Measurements from ENCODE around the gene ATRAID. TPM values are rescaled to one million over a fixed set of nuclear protein-coding genes. Genes with fewer than 3 reads are reported as not detected.
"Not testable (repeated sequence)": the region's sequence is repeated elsewhere in the genome, so short reads cannot be mapped to it uniquely, and the experiment has no call there.

Gene ATRAID
- total RNA-seq, 1 donor from 2014 or later, result 101 TPM

DNA sequence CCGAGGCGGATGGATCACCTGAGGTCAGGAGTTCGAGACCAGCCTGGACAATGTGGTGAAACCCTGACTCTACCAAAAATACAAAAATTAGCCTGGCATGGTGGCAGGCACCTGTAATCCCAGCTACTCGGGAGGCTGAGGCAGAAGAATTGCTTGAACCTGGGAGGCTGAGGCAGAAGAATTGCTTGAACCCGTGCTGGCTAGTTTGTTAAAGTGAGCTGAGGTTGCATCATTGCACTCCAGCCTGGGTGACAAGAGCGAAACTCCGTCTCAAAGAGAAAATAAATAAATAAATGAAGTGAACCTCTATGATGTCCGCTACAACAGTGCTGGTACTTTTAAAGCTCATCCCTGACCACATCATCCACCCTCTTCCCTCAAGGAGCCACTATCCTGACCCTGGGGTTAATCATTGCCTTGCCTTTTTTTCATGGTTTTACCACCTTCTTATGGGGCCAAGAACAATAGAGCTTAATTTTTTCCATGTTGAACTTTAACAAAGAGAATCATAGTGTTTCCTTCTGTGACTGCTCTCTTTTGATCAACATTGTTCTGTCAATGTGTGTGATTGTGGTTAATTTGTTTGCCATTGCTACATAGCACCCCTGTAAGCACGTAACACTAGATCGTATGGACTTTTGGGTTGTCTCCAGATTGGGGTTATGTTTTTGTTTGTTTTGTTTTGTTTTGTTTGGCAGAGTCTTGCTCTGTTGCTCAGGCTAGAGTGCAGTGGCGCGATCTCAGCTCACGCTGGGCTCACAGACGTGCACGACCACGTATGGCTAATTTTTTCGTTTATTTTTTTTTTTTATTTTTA lies 17.1 kb upstream of the ATRAID start:
- peak; percentile 95 for DNase-seq (ENCODE audit: low read depth)

DNA sequence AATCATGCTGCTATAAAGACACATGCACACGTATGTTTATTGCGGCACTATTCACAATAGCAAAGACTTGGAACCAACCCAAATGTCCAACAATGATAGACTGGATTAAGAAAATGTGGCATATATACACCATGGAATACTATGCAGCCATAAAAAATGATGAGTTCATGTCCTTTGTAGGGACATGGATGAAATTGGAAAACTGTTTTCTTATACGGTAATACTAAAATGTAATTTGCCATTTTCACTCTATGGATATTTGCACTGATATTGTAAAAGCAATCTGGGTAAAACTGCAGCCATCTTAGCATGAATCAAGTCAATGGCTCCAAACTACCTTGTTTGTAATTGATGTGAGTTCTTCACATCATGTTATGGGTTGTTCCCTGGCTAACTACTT lies 16.0 kb upstream of the ATRAID start:
- not testable (repeated sequence) for DNase-seq (ENCODE audit: low read depth)

DNA sequence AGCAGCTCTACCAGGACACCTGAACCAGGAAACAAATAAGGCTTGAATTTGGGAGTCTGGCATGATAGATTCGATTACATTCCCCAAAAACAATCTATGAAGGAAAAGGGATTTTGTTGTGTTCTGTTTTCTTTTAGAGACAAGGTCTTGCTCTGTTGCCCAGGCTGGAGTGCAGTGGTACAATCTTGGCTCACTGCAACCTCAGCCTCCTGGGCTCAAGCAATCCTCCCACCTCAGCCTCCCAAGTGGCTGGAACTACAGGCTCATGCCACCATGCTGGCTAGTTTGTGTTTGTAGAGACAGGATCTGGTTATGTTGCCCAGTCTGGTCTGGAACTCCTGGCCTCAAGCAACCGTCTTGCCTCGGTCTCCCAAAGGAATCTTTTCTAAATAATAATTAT lies 13.8 kb upstream of the ATRAID start:
- DNase-seq (ENCODE audit: low read depth), result not testable (repeated sequence)

DNA sequence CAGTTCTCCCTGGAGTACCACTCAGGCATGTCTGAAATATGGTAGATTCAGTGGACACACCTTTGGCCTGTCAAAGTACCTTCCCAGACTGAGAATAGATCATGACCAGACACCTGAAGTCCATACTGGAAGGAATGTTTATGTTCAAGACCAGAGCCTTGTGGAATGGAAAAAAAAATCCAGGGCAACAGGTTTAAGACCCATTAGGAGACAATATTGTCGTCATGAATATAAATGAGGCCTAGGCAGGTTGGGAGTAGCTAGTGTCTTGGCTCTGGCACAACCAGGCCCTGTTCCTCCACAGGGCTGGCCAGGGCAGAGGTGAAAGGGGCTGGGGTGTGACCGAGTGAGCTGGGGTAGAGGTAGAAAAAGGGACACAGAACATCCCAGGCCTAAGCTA lies 13.2 kb upstream of the ATRAID start:
- no peak for DNase-seq (ENCODE audit: low read depth)

DNA sequence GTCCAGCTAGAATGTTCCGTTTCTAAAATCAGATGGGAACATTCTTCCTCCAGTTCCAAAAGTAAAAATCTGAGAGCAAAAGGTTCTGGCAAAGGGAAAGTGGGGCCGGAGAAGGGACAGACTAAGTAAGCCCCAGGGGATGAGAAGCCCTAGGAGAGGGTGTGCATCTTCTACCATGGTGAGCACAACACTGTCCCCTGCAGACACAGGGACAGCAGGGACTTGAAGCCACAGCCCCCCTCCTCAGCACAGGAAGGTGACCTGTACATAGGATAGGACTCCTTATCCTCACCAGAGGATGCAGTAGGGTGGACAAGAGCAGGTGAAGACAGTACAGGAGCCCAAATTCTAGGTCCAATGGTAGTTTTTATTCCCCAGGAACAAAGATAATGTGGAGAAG lies 12.6 kb upstream of the ATRAID start:
- no peak for DNase-seq (ENCODE audit: low read depth)

DNA sequence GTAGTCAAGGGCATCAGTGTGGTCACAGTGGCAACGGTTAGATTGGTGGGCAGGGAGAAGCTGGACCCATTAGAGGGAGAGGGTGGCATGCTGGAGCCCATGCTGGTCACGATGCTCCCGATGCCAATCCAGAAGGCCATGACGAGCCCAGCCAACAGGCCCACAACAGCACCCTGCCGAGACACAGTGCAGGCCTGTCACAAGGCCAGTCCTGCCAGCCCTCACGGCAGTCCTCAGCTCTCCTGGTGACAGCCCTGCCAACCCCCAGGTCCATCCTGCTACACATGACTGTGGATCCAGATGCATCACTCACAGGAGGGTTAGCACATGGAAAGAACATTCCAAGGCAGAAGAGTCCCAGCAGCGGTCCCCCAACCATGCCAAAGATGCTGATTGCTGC lies 10.2 kb upstream of the ATRAID start:
- no peak for DNase-seq (ENCODE audit: low read depth)

DNA sequence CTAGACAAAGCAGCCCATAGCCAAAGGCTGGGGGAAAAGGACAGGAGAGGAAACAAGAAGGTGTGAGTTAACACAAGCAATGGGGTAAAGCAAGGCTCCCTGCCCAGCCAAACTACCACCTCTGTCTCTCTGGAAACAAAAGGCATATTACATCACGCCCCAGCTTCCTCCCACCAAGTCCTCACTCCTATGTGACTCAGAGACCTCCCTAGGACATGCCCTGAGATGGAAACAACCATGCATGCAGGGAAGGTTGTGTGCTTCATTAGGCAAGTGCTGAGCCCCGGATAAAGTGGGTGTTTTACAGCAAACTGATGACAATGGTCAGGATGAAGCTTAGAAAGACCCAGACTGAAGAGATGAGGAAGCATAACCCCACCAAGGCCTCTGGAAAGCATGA lies 9.0 kb upstream of the ATRAID start:
- peak; percentile 84 for DNase-seq (ENCODE audit: low read depth)

DNA sequence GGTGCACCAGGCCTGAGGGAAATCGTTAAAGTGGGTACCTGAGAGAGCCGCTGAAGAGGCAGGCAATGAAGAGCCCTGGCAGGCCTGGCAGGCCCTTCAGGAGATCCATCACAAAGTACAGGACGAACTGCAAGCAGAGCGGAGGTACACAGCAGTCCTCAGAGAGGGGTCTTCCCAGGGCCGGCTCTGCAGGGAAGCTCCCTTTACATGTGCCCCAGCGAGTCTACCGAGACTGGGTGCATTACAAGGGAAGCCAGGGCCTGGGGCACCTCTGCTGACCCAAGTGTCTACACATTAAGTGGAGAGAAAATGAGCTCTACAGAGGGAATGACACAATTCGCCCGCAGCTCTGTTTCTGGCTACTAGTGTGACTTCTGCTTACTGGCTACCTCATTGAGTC lies 8.1 kb upstream of the ATRAID start:
- DNase-seq (ENCODE audit: low read depth), result no peak

DNA sequence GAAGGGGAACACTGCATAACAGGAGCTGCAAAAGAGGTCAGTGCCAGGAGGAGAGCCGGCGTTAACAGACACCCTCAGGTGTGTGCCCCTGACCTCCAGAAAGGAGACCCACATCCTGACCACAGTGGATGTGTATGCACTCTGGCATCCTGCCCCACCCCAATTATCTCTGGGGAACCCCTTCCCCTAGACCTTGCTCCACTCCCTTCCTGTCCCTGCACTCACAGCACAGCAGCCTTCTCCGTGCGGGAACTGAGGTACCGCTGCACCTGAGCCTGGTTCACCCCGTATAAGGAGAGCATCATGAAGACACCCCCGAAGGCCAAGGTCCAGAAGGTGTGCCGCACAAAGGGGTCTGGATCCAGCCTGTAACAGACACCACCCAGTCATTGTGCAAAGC lies 7.3 kb upstream of the ATRAID start:
- no peak for DNase-seq (ENCODE audit: low read depth)

DNA sequence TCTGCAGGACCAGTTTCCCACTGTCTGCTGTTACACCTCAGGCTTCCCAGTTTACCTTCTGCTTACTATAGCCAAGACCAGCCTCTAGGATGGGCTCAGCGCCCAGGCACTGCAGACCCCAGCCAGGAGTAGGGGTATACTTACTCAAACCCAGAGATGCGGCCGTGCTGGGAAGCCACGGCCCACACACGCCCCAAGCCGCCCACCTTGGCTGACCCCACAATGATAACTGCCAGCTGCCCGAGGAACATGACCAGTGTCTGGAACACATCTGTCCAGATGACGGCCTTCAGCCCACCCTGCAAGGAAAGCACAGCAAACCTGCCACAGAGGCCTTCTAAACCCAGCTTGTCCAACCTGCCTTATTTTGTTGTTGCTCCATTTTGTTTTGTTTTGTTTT lies 6.6 kb upstream of the ATRAID start:
- no peak for DNase-seq (ENCODE audit: low read depth)

DNA sequence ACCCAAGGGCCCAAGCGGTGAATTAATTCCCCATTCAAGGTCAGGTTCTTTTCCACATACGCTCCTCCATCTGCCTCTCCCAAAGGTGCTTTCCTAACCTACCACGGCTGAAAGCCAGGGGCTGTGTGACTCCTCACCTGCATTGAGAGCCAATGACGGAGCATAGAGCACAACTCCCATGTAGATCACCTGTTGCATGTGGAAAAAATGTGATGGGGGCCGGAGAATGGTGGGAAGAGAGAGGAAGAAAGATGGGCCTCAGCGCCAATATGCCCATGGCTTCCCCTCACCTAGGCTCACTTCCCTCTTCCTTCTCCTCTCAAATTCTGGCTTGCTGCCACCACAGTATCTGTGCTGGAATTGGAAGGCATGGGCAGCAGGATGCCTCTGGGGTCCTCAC lies 5.5 kb upstream of the ATRAID start:
- no peak for DNase-seq (ENCODE audit: low read depth)

DNA sequence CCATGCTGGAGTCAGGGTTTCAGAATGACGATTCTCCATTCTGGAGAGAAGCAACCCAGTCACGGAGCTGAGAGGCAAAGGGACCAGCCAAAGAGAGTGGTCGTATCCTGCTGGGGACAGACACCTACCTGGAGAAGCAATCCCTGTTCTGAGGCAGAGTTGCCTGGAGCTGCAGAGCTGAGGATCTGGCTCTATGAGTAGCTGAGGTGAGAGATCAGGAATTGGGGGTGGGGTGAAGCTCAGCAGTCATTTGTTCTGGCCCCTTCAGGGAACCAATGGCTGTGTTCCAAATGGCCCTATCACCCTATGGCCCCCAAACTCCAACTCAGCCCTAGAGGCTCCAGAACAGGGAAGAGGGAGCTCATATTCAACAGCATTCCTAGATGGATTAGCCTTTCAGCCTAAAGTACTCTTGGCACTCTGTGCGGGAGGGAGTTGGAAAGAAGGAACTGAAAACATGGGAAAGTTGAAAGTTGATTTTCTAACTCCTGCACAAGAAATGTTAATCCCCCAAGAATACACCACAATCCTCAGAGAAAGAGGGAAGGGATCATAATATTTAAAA lies 3.3 kb upstream of the ATRAID start:
- no peak for DNase-seq (ENCODE audit: low read depth)

DNA sequence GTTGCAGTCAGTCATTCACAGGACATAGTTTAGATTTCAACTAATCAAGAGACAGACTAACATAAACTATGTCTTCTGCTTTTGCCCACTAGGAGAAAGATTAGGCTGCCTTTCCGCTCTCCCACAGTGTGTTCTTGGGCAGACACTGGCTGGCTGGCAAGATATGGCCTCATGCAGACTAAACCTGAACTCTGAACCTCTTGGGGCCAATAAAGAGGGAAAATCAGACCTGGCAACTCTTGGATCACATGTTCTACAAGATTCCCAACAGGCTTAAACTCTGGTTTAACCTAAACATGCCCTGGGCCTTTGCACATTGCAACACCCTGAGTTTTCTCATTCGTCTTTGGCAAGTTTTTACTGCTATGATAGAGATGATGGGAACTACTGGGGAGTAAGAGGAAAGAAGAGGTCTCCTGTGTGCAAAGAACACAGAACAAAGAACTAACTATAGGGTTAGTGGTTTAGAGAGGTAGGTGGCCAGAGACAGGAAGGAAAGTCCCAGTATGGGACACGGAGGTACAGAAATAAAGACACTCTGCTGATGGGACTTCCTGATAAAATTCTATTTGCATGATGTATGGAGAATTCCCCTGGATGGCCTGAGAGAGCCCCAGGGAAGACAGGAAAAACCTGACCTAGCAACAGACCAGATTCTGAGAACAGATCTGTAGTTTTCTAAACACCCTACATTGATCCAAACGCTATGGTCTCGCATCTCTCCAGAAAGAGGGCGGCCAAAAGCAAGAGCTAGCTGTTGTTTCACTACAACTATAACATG lies 2.0 kb upstream of the ATRAID start:
- DNase-seq (ENCODE audit: low read depth), result no peak

DNA sequence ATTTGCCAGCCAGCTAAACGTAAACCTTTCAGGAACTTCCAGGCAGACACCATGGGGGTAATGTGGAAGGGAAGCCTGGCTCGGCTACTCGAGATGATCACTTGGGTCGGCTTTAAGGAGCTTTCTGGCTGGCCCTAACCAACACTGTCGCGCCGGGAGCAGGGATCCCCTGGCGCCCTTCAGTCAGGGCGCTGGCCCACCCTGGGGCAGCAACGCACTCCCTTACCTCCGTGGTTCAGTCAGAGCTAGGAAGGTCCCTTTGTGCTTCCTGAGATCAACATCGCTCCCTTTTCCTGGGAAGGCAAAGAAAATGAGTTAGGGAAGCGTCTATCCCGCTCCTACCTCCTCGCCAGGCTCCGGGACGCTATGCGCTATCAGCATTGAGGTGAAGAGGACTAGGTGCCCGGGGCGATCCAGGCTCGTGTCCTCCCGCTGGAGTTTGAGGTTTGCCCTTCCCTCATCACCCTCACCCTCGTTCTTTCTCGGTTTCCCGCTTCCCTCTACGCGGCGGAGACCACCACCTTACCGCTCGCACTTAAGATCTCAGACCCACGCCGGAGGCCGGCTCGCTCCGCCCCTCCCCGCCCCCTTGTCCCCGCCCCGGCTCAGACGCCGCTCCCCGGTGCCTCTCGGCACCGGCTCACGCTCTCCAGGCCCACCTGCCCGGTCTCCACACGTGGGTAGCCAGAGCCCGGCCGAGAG lies 449 bp upstream of the ATRAID start:
- no peak for DNase-seq (ENCODE audit: low read depth)

DNA sequence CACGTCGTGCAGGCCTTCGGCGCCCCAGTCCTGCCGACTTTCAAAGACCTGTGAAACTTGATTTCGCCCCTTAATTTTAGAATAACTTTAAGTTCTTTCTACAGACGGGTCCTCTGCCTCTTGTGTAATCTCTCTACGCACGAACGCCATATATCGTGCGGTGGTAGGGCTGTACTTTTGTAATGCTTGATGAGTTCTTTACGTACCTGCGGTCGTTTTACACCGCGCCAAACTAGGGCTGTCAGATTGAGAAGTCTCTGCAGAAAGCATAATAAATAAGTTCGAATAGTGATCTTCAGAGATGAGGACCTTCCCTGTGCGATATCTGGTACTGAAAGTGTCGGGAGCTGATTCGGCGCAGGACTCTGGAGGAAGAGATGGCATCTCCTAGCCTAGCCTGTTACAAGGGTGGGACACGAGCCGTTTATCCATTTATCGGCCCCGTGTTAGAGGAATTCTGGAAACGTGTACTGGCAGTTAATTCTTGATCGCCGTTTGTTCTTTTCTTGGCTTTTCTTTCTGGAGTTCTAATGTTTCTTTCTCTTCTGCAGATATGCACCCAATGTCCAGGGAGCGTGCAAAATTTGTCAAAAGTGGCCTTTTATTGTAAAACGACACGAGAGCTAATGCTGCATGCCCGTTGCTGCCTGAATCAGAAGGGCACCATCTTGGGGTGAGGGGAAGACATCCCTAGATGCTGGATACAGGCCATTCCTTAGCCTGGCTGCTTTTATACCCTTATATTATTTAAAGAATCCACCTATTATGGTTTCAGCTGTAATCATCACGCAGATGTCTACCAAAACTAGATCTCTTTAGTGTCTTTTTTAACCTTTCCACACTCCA lies 1.0 kb downstream of the ATRAID start:
- DNase-seq (ENCODE audit: low read depth), result peak; percentile 49

DNA sequence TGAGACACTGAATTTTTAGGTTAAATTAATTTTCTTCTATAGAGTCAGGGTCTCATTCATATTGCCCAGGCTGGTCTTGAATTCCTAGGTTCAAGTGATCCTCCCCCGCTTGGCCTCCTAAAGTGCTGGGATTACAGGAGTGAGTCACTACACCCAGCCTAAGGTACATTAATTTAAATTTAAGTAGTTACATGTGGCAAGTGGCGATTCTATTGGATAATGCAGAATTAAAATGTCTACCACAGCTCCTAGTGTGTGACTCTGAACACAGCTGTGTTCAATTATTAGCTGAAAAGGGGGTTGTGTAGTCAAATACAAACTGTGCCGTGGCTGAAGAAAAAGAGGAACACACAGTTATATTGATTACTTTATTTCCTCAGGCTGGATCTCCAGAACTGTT lies 3.1 kb downstream of the ATRAID start:
- DNase-seq (ENCODE audit: low read depth), result no peak

DNA sequence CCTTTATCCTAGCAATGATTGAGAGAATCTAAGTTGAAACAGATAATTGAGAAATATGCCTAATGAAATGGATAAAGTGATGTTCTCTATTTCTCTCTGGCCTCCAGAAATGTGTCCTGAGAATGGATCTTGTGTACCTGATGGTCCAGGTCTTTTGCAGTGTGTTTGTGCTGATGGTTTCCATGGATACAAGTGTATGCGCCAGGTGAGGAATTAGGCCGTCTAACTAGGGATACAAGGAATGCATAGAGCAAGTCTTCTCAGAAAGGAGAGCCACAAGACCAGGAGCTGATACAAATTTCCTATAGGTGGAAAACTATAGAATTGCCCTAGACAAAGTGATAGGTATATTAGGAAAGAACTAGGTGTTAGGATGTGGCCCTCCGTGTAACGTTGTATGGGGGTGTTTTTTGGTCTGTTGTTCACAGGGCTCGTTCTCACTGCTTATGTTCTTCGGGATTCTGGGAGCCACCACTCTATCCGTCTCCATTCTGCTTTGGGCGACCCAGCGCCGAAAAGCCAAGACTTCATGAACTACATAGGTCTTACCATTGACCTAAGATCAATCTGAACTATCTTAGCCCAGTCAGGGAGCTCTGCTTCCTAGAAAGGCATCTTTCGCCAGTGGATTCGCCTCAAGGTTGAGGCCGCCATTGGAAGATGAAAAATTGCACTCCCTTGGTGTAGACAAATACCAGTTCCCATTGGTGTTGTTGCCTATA lies 4.7 kb downstream of the ATRAID start:
- no peak for DNase-seq (ENCODE audit: low read depth)

DNA sequence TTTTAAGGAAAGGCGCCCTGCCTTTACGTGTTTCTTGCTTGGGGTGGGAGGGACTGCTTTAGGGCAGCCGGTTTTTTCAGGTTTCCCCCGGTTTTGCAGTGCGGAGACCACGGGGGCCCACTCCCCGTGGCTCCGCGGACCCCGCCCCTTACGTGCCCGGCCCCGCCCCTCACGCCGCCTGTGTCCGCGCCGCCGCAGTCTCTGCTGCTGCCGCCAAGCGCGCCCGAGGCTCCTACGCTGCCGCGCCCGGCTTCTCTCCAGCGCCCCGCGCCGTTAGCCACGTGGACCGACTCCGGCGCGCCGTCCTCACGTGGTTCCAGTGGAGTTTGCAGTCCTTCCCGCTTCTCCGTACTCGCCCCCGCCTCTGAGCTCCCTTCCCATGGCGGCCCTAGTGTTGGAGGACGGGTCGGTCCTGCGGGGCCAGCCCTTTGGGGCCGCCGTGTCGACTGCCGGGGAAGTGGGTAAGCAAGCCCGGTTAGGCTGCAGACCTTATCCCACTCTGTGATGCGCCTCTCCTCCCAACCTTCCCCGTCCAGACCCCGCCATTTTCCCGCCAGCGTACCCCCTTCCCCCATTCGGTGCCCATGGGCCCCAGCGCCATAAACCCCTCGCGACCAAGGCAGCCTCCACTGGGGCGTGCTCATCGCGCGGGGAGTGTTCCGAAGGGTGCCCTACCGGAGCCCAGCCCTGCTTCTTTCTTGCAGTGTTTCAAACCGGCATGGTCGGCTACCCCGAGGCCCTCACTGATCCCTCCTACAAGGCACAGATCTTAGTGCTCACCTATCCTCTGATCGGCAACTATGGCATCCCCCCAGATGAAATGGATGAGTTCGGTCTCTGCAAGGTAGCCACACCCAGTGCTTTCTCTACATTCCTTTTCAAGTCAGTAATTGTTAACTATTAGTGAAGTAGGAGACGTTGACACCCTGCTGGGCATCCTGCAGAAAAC lies 5.6 kb downstream of the ATRAID start, which contains the start of gene CAD:
TSS of gene CAD (plus strand) at position 197 of the 949 bp plus-strand sequence. CDS start at position 380, 183 bp downstream.
- peak; percentile 59 for DNase-seq (ENCODE audit: low read depth)

DNA sequence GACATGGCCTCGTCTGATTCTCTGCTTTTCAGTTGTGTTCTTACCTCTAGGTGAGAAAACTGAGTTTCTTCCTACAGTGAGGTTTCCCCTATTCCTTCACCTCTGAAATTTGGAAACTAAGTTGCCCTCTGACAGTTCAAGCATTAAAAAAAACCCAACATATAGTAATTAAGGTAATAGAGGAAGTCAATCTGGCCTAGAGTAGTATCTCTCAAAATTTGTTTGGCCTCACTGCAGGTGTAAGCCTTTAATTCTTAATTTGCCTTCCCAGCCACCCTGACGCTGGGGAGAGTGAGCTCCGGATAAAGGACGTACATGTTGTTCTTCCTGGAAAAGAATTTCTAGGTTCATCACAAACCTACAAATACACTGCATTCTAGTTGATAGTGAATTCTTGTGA lies 6.8 kb downstream of the ATRAID start:
- DNase-seq (ENCODE audit: low read depth), result no peak

Measured in renal cortical epithelial cell (primary cell).